HepG2 (cell line): ENCODE results near the gene CCSER1. TPM values are rescaled to one million over a fixed set of nuclear protein-coding genes. Genes with fewer than 3 reads are reported as not detected.

Experiments
- BORCS8-MEF2B ChIP-seq: sonication (generic); formaldehyde crosslinking; IDR thresholded peaks from 2 replicates; pipeline ENCODE4 v1.8.0; 2022; ENCODE audit warnings: mild to moderate bottlenecking, missing genetic modification reagents
- KAT2B ChIP-seq: fragments of 150-350 bp; IDR thresholded peaks from 2 replicates; pipeline ENCODE4 v1.6.1; 2014; ENCODE audit warnings: low read depth, low read length, borderline replicate concordance
- NR2F6 ChIP-seq, 2 experiments: IDR thresholded peaks; 2 replicates each; pipeline ENCODE4 v1.6.1; 2016; ENCODE audit warnings: antibody characterized with exemption in 1 of 2, mild to moderate bottlenecking in 1 of 2
- RXRB ChIP-seq: IDR thresholded peaks from 2 replicates; pipeline ENCODE4 v1.6.1; 2016; ENCODE audit warnings: borderline replicate concordance, missing genetic modification reagents, missing compliant biosample characterization
- TSC22D2 ChIP-seq: sonication (generic); formaldehyde crosslinking; IDR thresholded peaks from 2 replicates; pipeline ENCODE4 v1.5.1; 2020; ENCODE audit warnings: missing genetic modification reagents, mild to moderate bottlenecking, borderline replicate concordance
- ZNF235 ChIP-seq: sonication (generic); formaldehyde crosslinking; IDR thresholded peaks from 2 replicates; pipeline ENCODE4 v1.8.1; 2023; ENCODE audit warnings: mild to moderate bottlenecking, missing genetic modification reagents, borderline replicate concordance
- polyA plus RNA-seq, 8 experiments: library from polyadenylated mRNA; depleted of rRNA in 3 of 8; stranded (reverse) in 7 of 8; unstranded in 1 of 8; fragments of >200 nt; fragmentation: Illumina TruSeq in 4 of 8; extraction: Trizol in 4 of 8; gene quantifications; 2 replicates each; pipeline versions ENCODE4 v1.2.1 to v1.2.3, GENCODE V29; 2011 to 2016; ENCODE audit warnings: low read depth in 4 of 8, missing spikeins in 1 of 8, mixed read lengths in 1 of 8; ENCODE audit not compliant: insufficient read depth in 1 of 8
- total RNA-seq, 5 experiments: library from RNA; depleted of rRNA; stranded (reverse); fragments of >200 nt; fragmentation: Illumina TruSeq; extraction: Trizol; gene quantifications; 2 replicates each; pipeline ENCODE4 v1.2.3, GENCODE V29; 2016; ENCODE audit warnings: low read depth in 1 of 5
- TF ChIP-seq, protein P1 (sequence below): sonication (generic); formaldehyde crosslinking; IDR thresholded peaks from 2 replicates; pipeline ENCODE4 v1.4.0; 2020; ENCODE audit warnings: missing genetic modification reagents, borderline replicate concordance
- TF ChIP-seq, protein P2 (sequence below): IDR thresholded peaks from 2 replicates; pipeline ENCODE4 v1.6.1; 2016; ENCODE audit warnings: low read depth

Gene CCSER1
- total and polyA plus RNA-seq, 2 of the 13 experiments (the other 11 are each of a cell fraction or from before 2014, with no cell fraction given): not detected

DNA sequence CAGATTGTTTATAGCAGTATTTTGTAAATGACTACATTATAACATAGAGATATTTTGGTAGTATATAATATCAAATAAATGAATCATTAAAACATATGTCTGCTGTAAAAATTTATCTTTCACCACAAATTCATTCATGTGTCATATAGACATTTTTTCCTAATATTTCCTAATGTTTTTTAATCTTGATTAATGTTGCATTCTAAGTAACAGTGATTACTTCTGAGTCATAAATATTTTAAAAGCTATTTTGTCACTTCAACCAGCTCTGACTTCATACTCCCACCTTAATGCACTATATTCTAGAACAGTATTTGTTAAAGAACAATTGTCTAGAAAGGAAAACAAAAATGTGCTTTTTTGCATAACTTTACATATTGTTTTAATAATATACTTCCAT, 904.6 kb downstream of the CCSER1 start (continued):
- TF ChIP-seq, protein P1, sequence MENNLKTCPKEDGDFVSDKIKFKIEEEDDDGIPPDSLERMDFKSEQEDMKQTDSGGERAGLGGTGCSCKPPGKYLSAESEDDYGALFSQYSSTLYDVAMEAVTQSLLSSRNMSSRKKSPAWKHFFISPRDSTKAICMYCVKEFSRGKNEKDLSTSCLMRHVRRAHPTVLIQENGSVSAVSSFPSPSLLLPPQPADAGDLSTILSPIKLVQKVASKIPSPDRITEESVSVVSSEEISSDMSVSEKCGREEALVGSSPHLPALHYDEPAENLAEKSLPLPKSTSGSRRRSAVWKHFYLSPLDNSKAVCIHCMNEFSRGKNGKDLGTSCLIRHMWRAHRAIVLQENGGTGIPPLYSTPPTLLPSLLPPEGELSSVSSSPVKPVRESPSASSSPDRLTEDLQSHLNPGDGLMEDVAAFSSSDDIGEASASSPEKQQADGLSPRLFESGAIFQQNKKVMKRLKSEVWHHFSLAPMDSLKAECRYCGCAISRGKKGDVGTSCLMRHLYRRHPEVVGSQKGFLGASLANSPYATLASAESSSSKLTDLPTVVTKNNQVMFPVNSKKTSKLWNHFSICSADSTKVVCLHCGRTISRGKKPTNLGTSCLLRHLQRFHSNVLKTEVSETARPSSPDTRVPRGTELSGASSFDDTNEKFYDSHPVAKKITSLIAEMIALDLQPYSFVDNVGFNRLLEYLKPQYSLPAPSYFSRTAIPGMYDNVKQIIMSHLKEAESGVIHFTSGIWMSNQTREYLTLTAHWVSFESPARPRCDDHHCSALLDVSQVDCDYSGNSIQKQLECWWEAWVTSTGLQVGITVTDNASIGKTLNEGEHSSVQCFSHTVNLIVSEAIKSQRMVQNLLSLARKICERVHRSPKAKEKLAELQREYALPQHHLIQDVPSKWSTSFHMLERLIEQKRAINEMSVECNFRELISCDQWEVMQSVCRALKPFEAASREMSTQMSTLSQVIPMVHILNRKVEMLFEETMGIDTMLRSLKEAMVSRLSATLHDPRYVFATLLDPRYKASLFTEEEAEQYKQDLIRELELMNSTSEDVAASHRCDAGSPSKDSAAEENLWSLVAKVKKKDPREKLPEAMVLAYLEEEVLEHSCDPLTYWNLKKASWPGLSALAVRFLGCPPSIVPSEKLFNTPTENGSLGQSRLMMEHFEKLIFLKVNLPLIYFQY (CRISPR knock-in tag): no peak
- no peak for TF ChIP-seq KAT2B
- TF ChIP-seq, protein P2, sequence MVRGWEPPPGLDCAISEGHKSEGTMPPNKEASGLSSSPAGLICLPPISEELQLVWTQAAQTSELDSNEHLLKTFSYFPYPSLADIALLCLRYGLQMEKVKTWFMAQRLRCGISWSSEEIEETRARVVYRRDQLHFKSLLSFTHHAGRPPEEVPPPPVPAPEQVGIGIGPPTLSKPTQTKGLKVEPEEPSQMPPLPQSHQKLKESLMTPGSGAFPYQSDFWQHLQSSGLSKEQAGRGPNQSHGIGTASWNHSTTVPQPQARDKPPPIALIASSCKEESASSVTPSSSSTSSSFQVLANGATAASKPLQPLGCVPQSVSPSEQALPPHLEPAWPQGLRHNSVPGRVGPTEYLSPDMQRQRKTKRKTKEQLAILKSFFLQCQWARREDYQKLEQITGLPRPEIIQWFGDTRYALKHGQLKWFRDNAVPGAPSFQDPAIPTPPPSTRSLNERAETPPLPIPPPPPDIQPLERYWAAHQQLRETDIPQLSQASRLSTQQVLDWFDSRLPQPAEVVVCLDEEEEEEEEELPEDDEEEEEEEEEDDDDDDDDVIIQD (CRISPR knock-in tag): no peak
- no peak for TF ChIP-seq BORCS8-MEF2B (CRISPR knock-in tag)
- no peak for TF ChIP-seq NR2F6 (IDR thresholded peaks at IDR 0.05)
- TF ChIP-seq NR2F6 (CRISPR knock-in tag; IDR thresholded peaks at IDR 0.05): no peak
- TF ChIP-seq ZNF235 (CRISPR knock-in tag): no peak
- TF ChIP-seq TSC22D2 (CRISPR knock-in tag): no peak
- no peak for TF ChIP-seq RXRB (CRISPR knock-in tag)
